GF-D8 (cell line): ENCODE results near the gene HIVEP2.

Source experiments
- DNase-seq: peaks from one replicate; lab custom pipeline; 2025; lab: John Stamatoyannopoulos, UW

HIVEP2 gene

GRCh38 chr6:142820338-142821051 lies 124.5 kb downstream of the HIVEP2 start:
- no peak for DNase-seq

- DNase-seq, result peak; percentile 86
Measured at GRCh38 chr6:142819603-142820337, 125.2 kb downstream of the HIVEP2 start.

- no peak for DNase-seq
Measured at GRCh38 chr6:142816486-142816885, 128.5 kb downstream of the HIVEP2 start.

GRCh38 chr6:142816031-142816430 lies 128.9 kb downstream of the HIVEP2 start:
- no peak for DNase-seq

GRCh38 chr6:142811923-142812322 lies 133.1 kb downstream of the HIVEP2 start:
- DNase-seq, result no peak

GRCh38 chr6:142810952-142811514 lies 133.9 kb downstream of the HIVEP2 start:
- no peak for DNase-seq

GRCh38 chr6:142809947-142810346 lies 135.0 kb downstream of the HIVEP2 start:
- DNase-seq, result no peak

- no peak for DNase-seq
Measured at GRCh38 chr6:142808405-142809061, 136.4 kb downstream of the HIVEP2 start.

- no peak for DNase-seq
Measured at GRCh38 chr6:142805042-142805441, 139.9 kb downstream of the HIVEP2 start.

GRCh38 chr6:142804490-142804889 lies 140.5 kb downstream of the HIVEP2 start:
- no peak for DNase-seq

GRCh38 chr6:142803495-142804058 lies 141.4 kb downstream of the HIVEP2 start:
- no peak for DNase-seq

- peak; percentile 3 for DNase-seq
Measured at GRCh38 chr6:142803032-142803431, 141.9 kb downstream of the HIVEP2 start.

- DNase-seq, result peak; percentile 3
Measured at GRCh38 chr6:142802124-142802523, 142.9 kb downstream of the HIVEP2 start.

GRCh38 chr6:142800240-142800639 lies 144.7 kb downstream of the HIVEP2 start:
- DNase-seq, result no peak

GRCh38 chr6:142799639-142800038 lies 145.3 kb downstream of the HIVEP2 start:
- DNase-seq, result no peak

- DNase-seq, result no peak
Measured at GRCh38 chr6:142797159-142797558, 147.8 kb downstream of the HIVEP2 start.

- peak; percentile 19 for DNase-seq
Measured at GRCh38 chr6:142796571-142796970, 148.4 kb downstream of the HIVEP2 start.

GRCh38 chr6:142796024-142796423 lies 149.0 kb downstream of the HIVEP2 start:
- no peak for DNase-seq

GRCh38 chr6:142794424-142794823 lies 150.6 kb downstream of the HIVEP2 start:
- no peak for DNase-seq

- no peak for DNase-seq
Measured at GRCh38 chr6:142790257-142790656, 154.7 kb downstream of the HIVEP2 start.

GRCh38 chr6:142787422-142787821 lies 157.6 kb downstream of the HIVEP2 start:
- no peak for DNase-seq

- DNase-seq, result no peak
Measured at GRCh38 chr6:142786476-142786875, 158.5 kb downstream of the HIVEP2 start.
